Measurements from ENCODE around the gene RERE. TPM values are rescaled to one million over a fixed set of nuclear protein-coding genes. Genes with fewer than 3 reads are reported as not detected.

The RERE gene
- total and polyA plus RNA-seq, 2 experiments from 2014 or later = 148 to 170 TPM

DNA sequence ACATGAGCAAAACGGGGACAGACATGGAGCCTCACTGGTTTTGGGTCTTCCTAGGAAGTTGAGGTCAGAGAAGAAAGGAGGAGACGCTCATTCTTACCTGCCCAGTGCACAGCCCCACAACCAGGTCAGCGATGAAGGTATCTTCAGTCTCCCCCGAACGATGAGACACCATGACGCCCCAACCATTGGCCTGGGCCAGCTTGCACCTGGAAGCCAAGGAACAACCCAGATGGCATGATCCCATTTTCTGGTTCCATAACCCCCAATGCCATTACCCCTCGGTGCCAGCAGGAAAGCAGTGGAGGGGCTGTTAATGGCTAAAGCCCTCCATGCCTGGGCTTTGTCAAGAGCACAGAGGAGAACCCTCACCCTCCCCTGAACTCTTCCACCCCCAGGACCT lies 45.7 kb upstream of the RERE start:
- Mint-ChIP-seq H3K36me3 (ENCODE audit: low read depth) (peaks cover 98% of the 10 kb centered on the region), H3K9me3 (peaks cover 2% of the 10 kb centered on the region; the same call in 1 of the 3 replicates), H3K27ac (peak overlapping the region; percentile 82; the same call in 1 of the 2 replicates), H3K4me3 (no peak overlapping the region; the same call in 2 of the 3 replicates), H3K27me3 (ENCODE audit: insufficient read depth, low read depth, poor library complexity) (peaks cover 33% of the 10 kb centered on the region), H3K4me1 (peaks cover 40% of the 10 kb centered on the region)
- peaks cover 93% of the 10 kb centered on the region for H3F3A ChIP-seq (replicated peaks; ENCODE audit: low read depth)
- ATAC-seq (no peak), DNase-seq (ENCODE audit: low spot score) (no peak)
- peaks cover 55% of the 10 kb centered on the region for H4K20me1 ChIP-seq (replicated peaks; ENCODE audit: insufficient read depth)
- H3K27ac ChIP-seq (ENCODE audit: low read depth) = peak overlapping the region; percentile 87
- no peak overlapping the region for H3K4me2 ChIP-seq
- TF ChIP-seq POLR2AphosphoS5 (IDR thresholded peaks at IDR 0.05; ENCODE audit: low read depth) (peak; percentile 18; the same call in 1 of the 2 replicates), NANOG (IDR thresholded peaks at IDR 0.05; ENCODE audit: borderline replicate concordance) (no peak), JUNB (IDR thresholded peaks at IDR 0.05; ENCODE audit: unreplicated experiment) (no peak), EZH2phosphoT487 (IDR thresholded peaks at IDR 0.05; ENCODE audit: unreplicated experiment) (no peak), EZH2 (IDR thresholded peaks at IDR 0.05; ENCODE audit: low read depth, unreplicated experiment) (no peak)
- TF ChIP-seq, protein P1, sequence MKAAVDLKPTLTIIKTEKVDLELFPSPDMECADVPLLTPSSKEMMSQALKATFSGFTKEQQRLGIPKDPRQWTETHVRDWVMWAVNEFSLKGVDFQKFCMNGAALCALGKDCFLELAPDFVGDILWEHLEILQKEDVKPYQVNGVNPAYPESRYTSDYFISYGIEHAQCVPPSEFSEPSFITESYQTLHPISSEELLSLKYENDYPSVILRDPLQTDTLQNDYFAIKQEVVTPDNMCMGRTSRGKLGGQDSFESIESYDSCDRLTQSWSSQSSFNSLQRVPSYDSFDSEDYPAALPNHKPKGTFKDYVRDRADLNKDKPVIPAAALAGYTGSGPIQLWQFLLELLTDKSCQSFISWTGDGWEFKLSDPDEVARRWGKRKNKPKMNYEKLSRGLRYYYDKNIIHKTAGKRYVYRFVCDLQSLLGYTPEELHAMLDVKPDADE (IDR thresholded peaks at IDR 0.05) = no peak
- TF ChIP-seq, protein P2, sequence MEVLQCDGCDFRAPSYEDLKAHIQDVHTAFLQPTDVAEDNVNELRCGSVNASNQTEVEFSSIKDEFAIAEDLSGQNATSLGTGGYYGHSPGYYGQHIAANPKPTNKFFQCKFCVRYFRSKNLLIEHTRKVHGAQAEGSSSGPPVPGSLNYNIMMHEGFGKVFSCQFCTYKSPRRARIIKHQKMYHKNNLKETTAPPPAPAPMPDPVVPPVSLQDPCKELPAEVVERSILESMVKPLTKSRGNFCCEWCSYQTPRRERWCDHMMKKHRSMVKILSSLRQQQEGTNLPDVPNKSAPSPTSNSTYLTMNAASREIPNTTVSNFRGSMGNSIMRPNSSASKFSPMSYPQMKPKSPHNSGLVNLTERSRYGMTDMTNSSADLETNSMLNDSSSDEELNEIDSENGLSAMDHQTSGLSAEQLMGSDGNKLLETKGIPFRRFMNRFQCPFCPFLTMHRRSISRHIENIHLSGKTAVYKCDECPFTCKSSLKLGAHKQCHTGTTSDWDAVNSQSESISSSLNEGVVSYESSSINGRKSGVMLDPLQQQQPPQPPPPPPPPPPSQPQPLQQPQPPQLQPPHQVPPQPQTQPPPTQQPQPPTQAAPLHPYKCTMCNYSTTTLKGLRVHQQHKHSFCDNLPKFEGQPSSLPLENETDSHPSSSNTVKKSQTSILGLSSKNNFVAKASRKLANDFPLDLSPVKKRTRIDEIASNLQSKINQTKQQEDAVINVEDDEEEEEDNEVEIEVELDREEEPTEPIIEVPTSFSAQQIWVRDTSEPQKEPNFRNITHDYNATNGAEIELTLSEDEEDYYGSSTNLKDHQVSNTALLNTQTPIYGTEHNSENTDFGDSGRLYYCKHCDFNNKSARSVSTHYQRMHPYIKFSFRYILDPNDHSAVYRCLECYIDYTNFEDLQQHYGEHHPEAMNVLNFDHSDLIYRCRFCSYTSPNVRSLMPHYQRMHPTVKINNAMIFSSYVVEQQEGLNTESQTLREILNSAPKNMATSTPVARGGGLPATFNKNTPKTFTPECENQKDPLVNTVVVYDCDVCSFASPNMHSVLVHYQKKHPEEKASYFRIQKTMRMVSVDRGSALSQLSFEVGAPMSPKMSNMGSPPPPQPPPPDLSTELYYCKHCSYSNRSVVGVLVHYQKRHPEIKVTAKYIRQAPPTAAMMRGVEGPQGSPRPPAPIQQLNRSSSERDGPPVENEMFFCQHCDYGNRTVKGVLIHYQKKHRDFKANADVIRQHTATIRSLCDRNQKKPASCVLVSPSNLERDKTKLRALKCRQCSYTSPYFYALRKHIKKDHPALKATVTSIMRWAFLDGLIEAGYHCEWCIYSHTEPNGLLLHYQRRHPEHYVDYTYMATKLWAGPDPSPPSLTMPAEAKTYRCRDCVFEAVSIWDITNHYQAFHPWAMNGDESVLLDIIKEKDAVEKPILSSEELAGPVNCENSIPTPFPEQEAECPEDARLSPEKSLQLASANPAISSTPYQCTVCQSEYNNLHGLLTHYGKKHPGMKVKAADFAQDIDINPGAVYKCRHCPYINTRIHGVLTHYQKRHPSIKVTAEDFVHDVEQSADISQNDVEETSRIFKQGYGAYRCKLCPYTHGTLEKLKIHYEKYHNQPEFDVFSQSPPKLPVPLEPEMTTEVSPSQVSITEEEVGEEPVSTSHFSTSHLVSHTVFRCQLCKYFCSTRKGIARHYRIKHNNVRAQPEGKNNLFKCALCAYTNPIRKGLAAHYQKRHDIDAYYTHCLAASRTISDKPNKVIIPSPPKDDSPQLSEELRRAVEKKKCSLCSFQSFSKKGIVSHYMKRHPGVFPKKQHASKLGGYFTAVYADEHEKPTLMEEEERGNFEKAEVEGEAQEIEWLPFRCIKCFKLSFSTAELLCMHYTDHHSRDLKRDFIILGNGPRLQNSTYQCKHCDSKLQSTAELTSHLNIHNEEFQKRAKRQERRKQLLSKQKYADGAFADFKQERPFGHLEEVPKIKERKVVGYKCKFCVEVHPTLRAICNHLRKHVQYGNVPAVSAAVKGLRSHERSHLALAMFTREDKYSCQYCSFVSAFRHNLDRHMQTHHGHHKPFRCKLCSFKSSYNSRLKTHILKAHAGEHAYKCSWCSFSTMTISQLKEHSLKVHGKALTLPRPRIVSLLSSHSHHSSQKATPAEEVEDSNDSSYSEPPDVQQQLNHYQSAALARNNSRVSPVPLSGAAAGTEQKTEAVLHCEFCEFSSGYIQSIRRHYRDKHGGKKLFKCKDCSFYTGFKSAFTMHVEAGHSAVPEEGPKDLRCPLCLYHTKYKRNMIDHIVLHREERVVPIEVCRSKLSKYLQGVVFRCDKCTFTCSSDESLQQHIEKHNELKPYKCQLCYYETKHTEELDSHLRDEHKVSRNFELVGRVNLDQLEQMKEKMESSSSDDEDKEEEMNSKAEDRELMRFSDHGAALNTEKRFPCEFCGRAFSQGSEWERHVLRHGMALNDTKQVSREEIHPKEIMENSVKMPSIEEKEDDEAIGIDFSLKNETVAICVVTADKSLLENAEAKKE (CRISPR knock-in tag; IDR thresholded peaks at IDR 0.05) = no peak
- TF ChIP-seq, protein P3, sequence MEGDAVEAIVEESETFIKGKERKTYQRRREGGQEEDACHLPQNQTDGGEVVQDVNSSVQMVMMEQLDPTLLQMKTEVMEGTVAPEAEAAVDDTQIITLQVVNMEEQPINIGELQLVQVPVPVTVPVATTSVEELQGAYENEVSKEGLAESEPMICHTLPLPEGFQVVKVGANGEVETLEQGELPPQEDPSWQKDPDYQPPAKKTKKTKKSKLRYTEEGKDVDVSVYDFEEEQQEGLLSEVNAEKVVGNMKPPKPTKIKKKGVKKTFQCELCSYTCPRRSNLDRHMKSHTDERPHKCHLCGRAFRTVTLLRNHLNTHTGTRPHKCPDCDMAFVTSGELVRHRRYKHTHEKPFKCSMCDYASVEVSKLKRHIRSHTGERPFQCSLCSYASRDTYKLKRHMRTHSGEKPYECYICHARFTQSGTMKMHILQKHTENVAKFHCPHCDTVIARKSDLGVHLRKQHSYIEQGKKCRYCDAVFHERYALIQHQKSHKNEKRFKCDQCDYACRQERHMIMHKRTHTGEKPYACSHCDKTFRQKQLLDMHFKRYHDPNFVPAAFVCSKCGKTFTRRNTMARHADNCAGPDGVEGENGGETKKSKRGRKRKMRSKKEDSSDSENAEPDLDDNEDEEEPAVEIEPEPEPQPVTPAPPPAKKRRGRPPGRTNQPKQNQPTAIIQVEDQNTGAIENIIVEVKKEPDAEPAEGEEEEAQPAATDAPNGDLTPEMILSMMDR (conservative IDR thresholded peaks at IDR 0.05; ENCODE audit: low read depth in 2 of 2) = no peak
- H3K4me1 ChIP-seq (ENCODE audit: insufficient read depth) = peaks cover 5% of the 10 kb centered on the region; the same call in 1 of the 2 replicates
- no peak overlapping the region for H2AFZ ChIP-seq
- H3K36me3 ChIP-seq (ENCODE audit: insufficient read depth) = peaks cover 95% of the 10 kb centered on the region
- H3K79me2 ChIP-seq (replicated peaks; ENCODE audit: insufficient read depth) = peaks cover 9% of the 10 kb centered on the region; the same call in 1 of the 2 replicates
- H3K9me2 ChIP-seq (ENCODE audit: insufficient read depth) = no peaks in the 10 kb centered on the region
- no peaks in the 10 kb centered on the region for H3K27me3 ChIP-seq (ENCODE audit: insufficient read depth)
- no peak overlapping the region for H3K4me3 ChIP-seq
